HepG2 (cell line): ENCODE data around the gene KCNMA1. TPM values are rescaled to one million over a fixed set of nuclear protein-coding genes. Genes with fewer than 3 reads are reported as not detected.

Experiments
- ATAC-seq: fragments of 200-7000 bp; cut with Tn5 transposase; 3 replicates; pipeline ENCODE4 v1.9.1; 2020; ENCODE audit warnings: mild to moderate bottlenecking, moderate library complexity
- BruUV-seq: library from RNA; stranded (reverse); fragments of 400-500 nt; replicated peaks from 2 replicates; lab custom pipeline; 2021; lab: Mats Ljungman, UMichigan
- CTCF ChIA-PET: fragments of 300-600 bp; formaldehyde crosslinking; extraction: SDS; loops from one replicate; lab custom pipeline; 2021; ENCODE audit warnings: low total read pairs, inconsistent platforms, low intra/inter-chr PET ratio; lab: Yijun Ruan, JAX
- POLR2A ChIA-PET: fragments of 350-600 bp; sonication (Branson Sonifier 250); formaldehyde crosslinking; loops from one replicate; lab custom pipeline; 2020; ENCODE audit warnings: antibody characterized with exemption, inconsistent platforms; lab: Yijun Ruan, JAX
- DNase-seq: peaks from one replicate; pipeline ENCODE4 v3.0.0-alpha.2; 2015; ENCODE audit warnings: low spot score
- FAIRE-seq: peaks from 3 replicates; lab custom pipeline; 2011; peaks lifted over from hg19 to GRCh38; lab: Jason Lieb, UNC
- H2AFZ ChIP-seq: one replicate; pipeline ENCODE4 v1.6.1; 2011; ENCODE audit warnings: low read length, inconsistent platforms
- H3K27ac ChIP-seq: fragments of 300-600 bp; 3 replicates; pipeline ENCODE4 v1.8.0; 2011; ENCODE audit warnings: mixed run types, mild to moderate bottlenecking, mixed read lengths, low read length, inconsistent platforms; ENCODE audit not compliant: insufficient read depth; ENCODE audit errors: extremely low read length
- H3K27me3 ChIP-seq, 2 experiments: fragments of 200-600 bp in 1 of 2; 2 replicates in 1 of 2; 3 replicates in 1 of 2; pipeline versions ENCODE4 v1.6.0 to v1.8.0; 2011; ENCODE audit warnings: low read length in 2 of 2, mild to moderate bottlenecking in 2 of 2, moderate library complexity in 2 of 2, inconsistent platforms in 1 of 2; ENCODE audit not compliant: insufficient read depth in 2 of 2, control insufficient read depth in 1 of 2
- H3K36me3 ChIP-seq, 2 experiments: fragments of 200-600 bp in 1 of 2; replicated peaks in 1 of 2; 2 replicates in 1 of 2; 3 replicates in 1 of 2; pipeline versions ENCODE4 v1.5.1 to v1.8.0; 2011; ENCODE audit warnings: low read length in 2 of 2, inconsistent platforms in 1 of 2; ENCODE audit not compliant: insufficient read depth in 2 of 2, control insufficient read depth in 1 of 2
- H3K4me1 ChIP-seq: 2 replicates; pipeline ENCODE4 v1.5.1; 2012; ENCODE audit warnings: low read length, inconsistent platforms; ENCODE audit not compliant: insufficient read depth
- H3K4me2 ChIP-seq: 2 replicates; pipeline ENCODE4 v1.6.0; 2011; ENCODE audit warnings: low read depth, low read length, inconsistent platforms
- H3K4me3 ChIP-seq, 3 experiments: fragments of 200-600 bp in 1 of 3; sonication (generic), shearing (Covaris generic) in 1 of 3; replicated peaks in 1 of 3; 2 replicates each; pipeline ENCODE4 v1.5.1; 2011 to 2016; ENCODE audit warnings: low read length in 3 of 3, inconsistent platforms in 2 of 3, low read depth in 2 of 3, mild to moderate bottlenecking in 2 of 3, control low read depth in 1 of 3, mixed read lengths in 1 of 3; ENCODE audit not compliant: insufficient read depth in 1 of 3
- H3K79me2 ChIP-seq: one replicate; pipeline ENCODE4 v1.6.1; 2011; ENCODE audit warnings: low read length, inconsistent platforms; ENCODE audit not compliant: insufficient read depth
- H3K9ac ChIP-seq: 2 replicates; pipeline ENCODE4 v1.6.0; 2011; ENCODE audit warnings: mild to moderate bottlenecking, low read depth, low read length, inconsistent platforms; ENCODE audit not compliant: insufficient read depth
- H3K9me3 ChIP-seq: 2 replicates; pipeline ENCODE4 v1.5.1; 2012; ENCODE audit warnings: mild to moderate bottlenecking, low read length
- H4K20me1 ChIP-seq: 2 replicates; pipeline ENCODE4 v1.6.0; 2011; ENCODE audit warnings: inconsistent platforms, mild to moderate bottlenecking, low read length, moderate library complexity; ENCODE audit not compliant: insufficient read depth
- CREB1 ChIP-seq, 2 experiments: fragments of 450-650 bp in 1 of 2; IDR thresholded peaks; 2 replicates each; pipeline ENCODE4 v1.6.1; 2016 to 2017; ENCODE audit warnings: control low read depth in 1 of 2, mild to moderate bottlenecking in 1 of 2, missing compliant biosample characterization in 1 of 2, missing genetic modification characterization in 1 of 2
- FLYWCH1 ChIP-seq: sonication (generic); formaldehyde crosslinking; IDR thresholded peaks from 2 replicates; pipeline ENCODE4 v1.8.1; 2023; ENCODE audit warnings: mild to moderate bottlenecking, missing genetic modification reagents
- RFX1 ChIP-seq: fragments of 450-650 bp; IDR thresholded peaks from 2 replicates; pipeline ENCODE4 v1.6.1; 2017
- RNF2 ChIP-seq: fragments of 450-650 bp; conservative IDR thresholded peaks from 2 replicates; pipeline ENCODE4 v1.6.1; 2016; ENCODE audit warnings: low read depth
- ZNF75D ChIP-seq: sonication (generic); formaldehyde crosslinking; IDR thresholded peaks from 2 replicates; pipeline ENCODE4 v1.8.1; 2023; ENCODE audit warnings: missing genetic modification reagents, mild to moderate bottlenecking, borderline replicate concordance
- ZNF773 ChIP-seq: sonication (generic); formaldehyde crosslinking; IDR thresholded peaks from 2 replicates; pipeline ENCODE4 v1.4.0; 2020; ENCODE audit warnings: missing genetic modification reagents, borderline replicate concordance
- WGBS: methylation state at CpG from one replicate; pipeline ENCODE4 v1.1.6; 2017; ENCODE audit warnings: low lambda C conversion rate; 5-methylcytosine and 5-hydroxymethylcytosine counted together
- in situ Hi-C: cut with HindIII; loops from 2 replicates; pipeline ENCODE4 v1.10.0; 2017; ENCODE audit warnings: low pct_unique_long_range_greater_than_20kb; ENCODE audit not compliant: extremely low pct_ligation_motif_present
- intact Hi-C: fragments of 100-400 bp; cut with micrococcal nuclease; formaldehyde crosslinking; loops from one replicate; pipeline ENCODE4 v1.10.0; 2022; ENCODE audit not compliant: unreplicated experiment
- polyA plus RNA-seq, 8 experiments: library from polyadenylated mRNA; depleted of rRNA in 3 of 8; stranded (reverse) in 7 of 8; unstranded in 1 of 8; fragments of >200 nt; fragmentation: Illumina TruSeq in 4 of 8; extraction: Trizol in 4 of 8; gene quantifications; 2 replicates each; pipeline versions ENCODE4 v1.2.1 to v1.2.3, GENCODE V29; 2011 to 2016; ENCODE audit warnings: low read depth in 4 of 8, missing spikeins in 1 of 8, mixed read lengths in 1 of 8; ENCODE audit not compliant: insufficient read depth in 1 of 8
- total RNA-seq, 5 experiments: library from RNA; depleted of rRNA; stranded (reverse); fragments of >200 nt; fragmentation: Illumina TruSeq; extraction: Trizol; gene quantifications; 2 replicates each; pipeline ENCODE4 v1.2.3, GENCODE V29; 2016; ENCODE audit warnings: low read depth in 1 of 5
- TF ChIP-seq, protein P1 (sequence below): sonication (generic); formaldehyde crosslinking; IDR thresholded peaks from 2 replicates; pipeline ENCODE4 v1.8.0; 2022; ENCODE audit warnings: mild to moderate bottlenecking, missing genetic modification reagents, moderate library complexity
- TF ChIP-seq, protein P2 (sequence below): sonication (generic); formaldehyde crosslinking; conservative IDR thresholded peaks from 2 replicates; pipeline ENCODE4 v1.4.0; 2020; ENCODE audit warnings: mild to moderate bottlenecking, missing genetic modification reagents, moderate library complexity

Gene KCNMA1
- total and polyA plus RNA-seq, 2 of the 13 experiments (the other 11 are each of a cell fraction or from before 2014, with no cell fraction given): 0.02 TPM; not detected in 1

DNA sequence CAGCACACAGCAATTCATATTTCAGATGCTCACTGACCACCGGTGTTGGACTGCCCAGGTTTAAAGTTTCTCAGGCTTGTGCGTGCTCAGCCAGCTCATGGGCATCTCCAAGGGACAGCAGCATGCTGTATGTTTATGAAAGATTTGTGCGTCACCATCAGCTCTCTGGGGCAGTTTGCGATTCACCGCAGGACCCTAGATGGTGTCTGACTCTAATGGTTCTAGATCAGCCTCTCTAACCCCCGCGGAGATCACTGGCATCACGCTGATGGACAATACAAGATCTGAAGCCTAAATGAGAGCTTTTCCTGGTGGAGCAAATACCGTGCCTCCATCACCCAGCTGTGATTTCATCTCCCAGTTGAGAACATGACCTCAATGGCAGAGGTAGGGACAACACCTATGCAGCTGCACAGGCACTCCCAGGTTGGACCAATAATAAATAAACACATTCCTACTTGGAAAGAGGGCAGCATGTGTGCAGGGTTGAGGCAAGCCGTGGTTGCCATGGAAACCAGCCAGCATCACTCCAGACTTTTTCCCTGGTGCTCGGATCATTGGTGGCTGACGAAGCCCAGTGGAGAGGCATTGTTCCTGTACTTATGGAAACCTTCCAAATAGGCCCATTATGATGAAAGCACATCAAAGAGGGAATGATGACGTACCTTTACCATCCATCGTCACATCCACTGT is 253.6 kb downstream of the KCNMA1 start:
- Histone ChIP-seq H3K9me3 (no peaks in the 10 kb centered on the region), H3K9ac (no peak overlapping the region), H3K4me2 (no peak overlapping the region), H3K36me3 (no peaks in the 10 kb centered on the region), H4K20me1 (no peaks in the 10 kb centered on the region), H3K27me3 (no peaks in the 10 kb centered on the region), H3K27ac (no peak overlapping the region), H2AFZ (no peak overlapping the region), H3K4me3 (no peak overlapping the region), H3K4me1 (no peaks in the 10 kb centered on the region), H3K79me2 (no peaks in the 10 kb centered on the region)
- intact Hi-C loops (no loop called here), in situ Hi-C loops (no loop called here)
- TF ChIP-seq ZNF75D (CRISPR knock-in tag) (no peak), CREB1 (IDR thresholded peaks at IDR 0.05) (peak; percentile 79), CREB1 (CRISPR knock-in tag; IDR thresholded peaks at IDR 0.05) (no peak), ZNF773 (CRISPR knock-in tag) (no peak), RNF2 (no peak), FLYWCH1 (CRISPR knock-in tag) (no peak), RFX1 (no peak; the same call in 1 of the 2 replicates)
- TF ChIP-seq, protein P1, sequence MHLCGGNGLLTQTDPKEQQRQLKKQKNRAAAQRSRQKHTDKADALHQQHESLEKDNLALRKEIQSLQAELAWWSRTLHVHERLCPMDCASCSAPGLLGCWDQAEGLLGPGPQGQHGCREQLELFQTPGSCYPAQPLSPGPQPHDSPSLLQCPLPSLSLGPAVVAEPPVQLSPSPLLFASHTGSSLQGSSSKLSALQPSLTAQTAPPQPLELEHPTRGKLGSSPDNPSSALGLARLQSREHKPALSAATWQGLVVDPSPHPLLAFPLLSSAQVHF (CRISPR knock-in tag): no peak
- TF ChIP-seq, protein P2, sequence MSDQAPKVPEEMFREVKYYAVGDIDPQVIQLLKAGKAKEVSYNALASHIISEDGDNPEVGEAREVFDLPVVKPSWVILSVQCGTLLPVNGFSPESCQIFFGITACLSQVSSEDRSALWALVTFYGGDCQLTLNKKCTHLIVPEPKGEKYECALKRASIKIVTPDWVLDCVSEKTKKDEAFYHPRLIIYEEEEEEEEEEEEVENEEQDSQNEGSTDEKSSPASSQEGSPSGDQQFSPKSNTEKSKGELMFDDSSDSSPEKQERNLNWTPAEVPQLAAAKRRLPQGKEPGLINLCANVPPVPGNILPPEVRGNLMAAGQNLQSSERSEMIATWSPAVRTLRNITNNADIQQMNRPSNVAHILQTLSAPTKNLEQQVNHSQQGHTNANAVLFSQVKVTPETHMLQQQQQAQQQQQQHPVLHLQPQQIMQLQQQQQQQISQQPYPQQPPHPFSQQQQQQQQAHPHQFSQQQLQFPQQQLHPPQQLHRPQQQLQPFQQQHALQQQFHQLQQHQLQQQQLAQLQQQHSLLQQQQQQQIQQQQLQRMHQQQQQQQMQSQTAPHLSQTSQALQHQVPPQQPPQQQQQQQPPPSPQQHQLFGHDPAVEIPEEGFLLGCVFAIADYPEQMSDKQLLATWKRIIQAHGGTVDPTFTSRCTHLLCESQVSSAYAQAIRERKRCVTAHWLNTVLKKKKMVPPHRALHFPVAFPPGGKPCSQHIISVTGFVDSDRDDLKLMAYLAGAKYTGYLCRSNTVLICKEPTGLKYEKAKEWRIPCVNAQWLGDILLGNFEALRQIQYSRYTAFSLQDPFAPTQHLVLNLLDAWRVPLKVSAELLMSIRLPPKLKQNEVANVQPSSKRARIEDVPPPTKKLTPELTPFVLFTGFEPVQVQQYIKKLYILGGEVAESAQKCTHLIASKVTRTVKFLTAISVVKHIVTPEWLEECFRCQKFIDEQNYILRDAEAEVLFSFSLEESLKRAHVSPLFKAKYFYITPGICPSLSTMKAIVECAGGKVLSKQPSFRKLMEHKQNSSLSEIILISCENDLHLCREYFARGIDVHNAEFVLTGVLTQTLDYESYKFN (CRISPR knock-in tag): no peak
- WGBS: 48% methylated on average over 14 of the region's 14 CpGs
- ATAC-seq: no peak
- BruUV-seq: no TSS peak
- ChIA-PET CTCF (no interaction called here), POLR2A (no interaction called here)
- no peak for FAIRE-seq
- DNase-seq: no peak
